Spleen (tissue), 7 donors: ENCODE measurements around the gene RNF44.

Source experiments
- CTCF ChIP-seq, 11 experiments: fragments of 200-600 bp in 7 of 11; fragments of 450-650 bp in 4 of 11; sonication (generic) in 4 of 11; IDR thresholded peaks in 8 of 11; conservative IDR thresholded peaks in 3 of 11; 1 replicate in 7 of 11; 2 replicates in 4 of 11; pipeline versions ENCODE4 v1.4.0 to v1.8.0; 2016 to 2021; ENCODE audit warnings: antibody characterized with exemption in 11 of 11, inconsistent platforms in 4 of 11, mild to moderate bottlenecking in 1 of 11
- POLR2AphosphoS5 ChIP-seq, 3 donors: sonication (generic); formaldehyde crosslinking; IDR thresholded peaks; one replicate each; pipeline ENCODE4 v1.5.1; 2017; ENCODE audit warnings: antibody characterized with exemption in 3 of 3
- donor health status: DM: no; HTN: no; CAD: no; lungs with moderate emphysema.
- donor health status: DM: no; HTN: no; CAD: no.
- donor health status: DM: no; HTN: no; CAD: no.

- TF ChIP-seq POLR2AphosphoS5 (IDR thresholded peaks at IDR 0.05) (no peak), CTCF (IDR thresholded peaks at IDR 0.05 in 8 of 11, conservative IDR thresholded peaks at IDR 0.05 in 3 of 11) (no peak)
Observed at GRCh38 chr5:176515396-176515795, 21.8 kb downstream of the RNF44 start.
